Measurements from ENCODE around the gene SRSF2.
"Not testable (repeated sequence)": the region's sequence is repeated elsewhere in the genome, so short reads cannot be mapped to it uniquely, and the experiment has no call there.

Gene SRSF2

DNA sequence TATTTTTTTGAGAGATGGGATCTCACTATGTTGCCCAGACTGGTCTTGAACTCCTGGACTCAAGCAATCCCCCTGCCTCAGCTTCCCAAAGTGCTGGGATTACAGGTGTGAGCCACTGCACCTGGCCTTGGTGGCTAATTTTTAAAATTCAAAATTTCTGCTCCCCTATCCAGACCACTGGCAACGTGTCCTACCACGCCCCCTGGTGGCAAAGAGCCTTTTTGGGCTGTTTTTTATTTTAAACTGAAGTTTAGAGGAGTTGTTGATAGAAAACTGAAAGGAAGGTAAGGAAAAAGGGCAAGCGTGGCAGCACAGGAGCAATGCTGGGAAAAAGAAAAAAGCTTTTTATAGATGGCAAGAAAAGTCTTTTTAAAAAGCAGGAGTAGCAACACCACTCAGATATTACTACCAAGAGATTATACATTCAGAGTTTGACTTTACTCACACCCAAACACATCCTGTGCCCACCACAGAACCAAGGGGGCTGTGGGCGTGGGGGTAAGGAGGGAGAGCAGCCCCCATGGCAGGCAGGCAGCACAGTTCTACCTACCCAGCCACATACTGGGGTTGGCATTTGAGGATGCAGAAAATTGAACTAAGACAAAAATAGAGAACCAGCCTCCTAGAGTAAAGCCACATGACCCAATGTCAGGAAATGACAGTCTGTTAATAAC lies 22.2 kb downstream of the SRSF2 start:
- no peak overlapping the region for H3K4me3 ChIP-seq (ENCODE audit: low read depth, low read length)
- TF ChIP-seq, protein P1, sequence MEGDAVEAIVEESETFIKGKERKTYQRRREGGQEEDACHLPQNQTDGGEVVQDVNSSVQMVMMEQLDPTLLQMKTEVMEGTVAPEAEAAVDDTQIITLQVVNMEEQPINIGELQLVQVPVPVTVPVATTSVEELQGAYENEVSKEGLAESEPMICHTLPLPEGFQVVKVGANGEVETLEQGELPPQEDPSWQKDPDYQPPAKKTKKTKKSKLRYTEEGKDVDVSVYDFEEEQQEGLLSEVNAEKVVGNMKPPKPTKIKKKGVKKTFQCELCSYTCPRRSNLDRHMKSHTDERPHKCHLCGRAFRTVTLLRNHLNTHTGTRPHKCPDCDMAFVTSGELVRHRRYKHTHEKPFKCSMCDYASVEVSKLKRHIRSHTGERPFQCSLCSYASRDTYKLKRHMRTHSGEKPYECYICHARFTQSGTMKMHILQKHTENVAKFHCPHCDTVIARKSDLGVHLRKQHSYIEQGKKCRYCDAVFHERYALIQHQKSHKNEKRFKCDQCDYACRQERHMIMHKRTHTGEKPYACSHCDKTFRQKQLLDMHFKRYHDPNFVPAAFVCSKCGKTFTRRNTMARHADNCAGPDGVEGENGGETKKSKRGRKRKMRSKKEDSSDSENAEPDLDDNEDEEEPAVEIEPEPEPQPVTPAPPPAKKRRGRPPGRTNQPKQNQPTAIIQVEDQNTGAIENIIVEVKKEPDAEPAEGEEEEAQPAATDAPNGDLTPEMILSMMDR (IDR thresholded peaks at IDR 0.05; ENCODE audit: low read depth, low read length) = peak; percentile 66

DNA sequence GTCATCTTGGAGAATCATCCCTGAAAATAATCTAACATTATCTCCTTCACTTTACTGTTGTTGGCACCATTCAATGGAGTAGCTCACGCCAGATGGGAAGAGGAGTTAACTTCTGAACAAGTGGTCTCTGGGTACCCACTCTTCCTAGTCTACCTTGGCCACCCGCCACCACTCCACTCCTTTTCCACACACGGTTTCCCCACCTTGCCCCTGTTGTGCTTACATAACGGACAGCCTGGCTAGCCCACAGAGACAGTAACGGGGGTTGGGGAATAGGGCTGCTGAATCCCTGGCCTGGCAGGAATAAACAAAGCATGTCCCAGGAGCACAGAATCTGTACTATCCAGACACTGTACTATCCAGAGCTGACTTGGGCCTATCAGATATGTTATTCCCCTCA lies 22.8 kb downstream of the SRSF2 start:
- TF ChIP-seq, protein P1 (IDR thresholded peaks at IDR 0.05; ENCODE audit: low read depth, low read length) = no peak
- no peak overlapping the region for H3K4me3 ChIP-seq (ENCODE audit: low read depth, low read length)

DNA sequence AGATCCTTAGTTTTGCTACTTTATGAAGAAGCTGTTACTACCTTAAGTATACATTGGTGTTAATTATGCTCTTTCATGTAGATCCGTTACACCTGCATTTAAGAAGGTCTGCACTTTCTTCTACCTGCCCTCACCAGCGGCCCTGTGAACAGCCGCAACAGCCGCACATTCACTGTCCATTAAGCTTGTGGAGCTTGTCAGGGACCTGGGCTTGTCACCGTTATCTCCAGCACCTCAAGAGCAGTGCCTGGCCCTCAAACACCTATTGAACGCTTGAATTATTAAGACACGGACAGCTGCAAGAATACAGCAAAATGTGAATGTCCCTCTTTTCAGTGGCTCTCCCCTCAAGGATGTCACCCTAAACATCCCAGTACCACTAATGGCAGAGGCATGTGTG lies 23.4 kb downstream of the SRSF2 start:
- TF ChIP-seq, protein P1 (IDR thresholded peaks at IDR 0.05; ENCODE audit: low read depth, low read length) = no peak
- H3K4me3 ChIP-seq (ENCODE audit: low read depth, low read length) = no peak overlapping the region

DNA sequence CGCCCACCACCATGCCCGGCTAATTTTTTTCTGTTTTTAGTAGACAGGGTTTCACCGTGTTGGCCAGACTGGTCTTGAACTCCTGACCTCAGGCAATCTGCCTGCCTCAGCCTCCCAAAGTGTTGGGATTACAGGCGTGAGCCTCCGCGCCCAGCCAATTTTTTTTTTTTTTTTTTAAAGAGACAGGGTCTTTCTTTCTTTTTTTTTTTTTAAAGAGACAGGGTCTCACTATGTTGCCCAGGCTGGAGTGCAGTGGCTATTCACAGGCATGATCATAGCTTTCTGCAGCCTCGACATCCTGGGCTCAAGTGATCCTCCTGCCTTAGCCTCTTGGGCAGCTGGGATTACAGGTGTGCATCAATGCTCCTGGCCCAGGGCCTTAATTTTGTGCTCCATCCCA lies 24.8 kb downstream of the SRSF2 start:
- H3K4me3 ChIP-seq (ENCODE audit: low read depth, low read length) = not testable (repeated sequence)

DNA sequence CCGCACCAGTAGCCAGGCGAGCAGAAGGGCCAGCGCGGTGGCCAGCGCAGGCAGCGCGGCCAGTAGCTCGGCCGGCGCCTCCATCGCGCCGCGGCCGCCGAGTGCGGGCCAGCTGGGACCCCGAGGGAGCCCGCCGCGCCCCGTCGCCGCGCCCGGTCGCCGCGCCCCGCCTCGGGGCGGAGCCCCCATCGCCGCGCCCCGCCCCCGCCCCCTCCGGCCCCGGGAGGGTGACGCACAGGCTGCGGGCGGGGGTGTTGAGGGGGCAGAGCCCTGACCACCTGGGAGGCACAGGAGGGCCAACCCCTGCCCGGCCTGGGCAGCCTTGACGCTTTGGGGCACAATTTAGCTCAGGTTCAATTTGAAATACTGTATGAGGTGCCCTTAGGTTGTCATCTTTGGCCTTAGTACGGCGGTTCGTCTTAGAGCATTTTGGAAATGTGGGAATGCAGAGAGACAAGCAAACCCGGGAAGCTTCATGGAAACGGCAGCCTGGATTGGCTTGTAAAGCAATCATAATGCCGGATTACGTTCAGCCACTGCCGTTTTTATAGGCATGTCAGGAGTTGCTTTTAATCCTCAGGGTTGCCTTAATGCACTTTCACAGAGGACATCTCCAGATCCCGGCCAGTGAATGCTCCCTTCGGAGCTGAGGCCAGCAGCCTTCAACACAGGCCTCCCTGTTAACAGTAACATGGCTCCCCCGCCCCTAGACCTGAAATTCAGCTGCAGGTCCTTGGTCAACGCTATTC lies 26.1 kb downstream of the SRSF2 start, which contains the start of gene MXRA7:
MXRA7 (minus strand) TSS at position 103 of the 749 bp plus-strand sequence; CDS start at position 84, 19 bp downstream.
- TF ChIP-seq, protein P1 (IDR thresholded peaks at IDR 0.05; ENCODE audit: low read depth, low read length) = no peak
- peak within 1 kb of the TSS; percentile 71 for H3K4me3 ChIP-seq (ENCODE audit: low read depth, low read length)

DNA sequence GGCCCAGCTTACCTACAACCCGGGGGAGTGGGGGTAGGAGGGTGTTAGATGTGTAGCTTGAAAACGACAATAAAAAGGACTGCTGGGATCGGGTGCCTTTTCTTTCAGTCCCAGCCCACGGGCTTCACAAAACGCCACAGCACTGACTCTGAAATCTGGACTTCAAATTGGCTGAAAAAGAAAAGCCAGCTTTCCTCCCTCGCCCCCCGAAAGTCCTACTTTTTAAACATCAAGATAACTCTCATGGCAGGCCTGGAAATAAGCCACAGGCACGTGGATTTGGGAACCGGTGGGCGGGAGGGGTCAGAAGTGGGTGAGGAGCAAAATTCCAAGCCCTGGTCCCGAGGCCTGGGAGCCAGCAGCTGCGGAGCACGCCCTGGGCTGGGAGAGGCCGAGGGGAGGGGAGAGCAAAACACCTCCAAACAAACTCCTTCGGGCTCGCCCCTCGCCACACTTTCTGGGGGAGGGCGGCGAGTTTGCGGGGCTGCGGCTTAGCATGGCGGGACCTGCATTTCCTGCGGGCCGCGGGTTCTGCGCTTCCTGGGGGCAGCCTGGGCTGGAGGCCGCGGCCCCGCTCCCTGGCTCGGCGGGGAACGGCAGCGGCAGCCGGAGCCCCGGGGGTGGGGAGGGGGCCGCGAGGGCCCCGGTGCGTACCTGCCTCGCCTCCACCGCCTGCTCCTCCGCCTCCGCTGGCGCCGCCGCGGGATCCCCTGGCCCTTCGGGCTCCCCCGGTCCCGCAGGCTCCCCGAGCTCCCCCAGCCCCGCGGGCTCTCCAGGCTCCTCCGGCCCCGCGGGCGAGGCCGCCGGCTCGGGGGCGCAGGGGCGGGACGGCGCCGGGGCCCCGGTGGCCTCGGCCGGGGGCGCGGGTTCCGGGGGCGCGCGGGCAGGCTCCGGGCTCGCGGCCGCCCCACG lies 26.9 kb downstream of the SRSF2 start:
- H3K4me3 ChIP-seq (ENCODE audit: low read depth, low read length) = peak overlapping the region; percentile 71

DNA sequence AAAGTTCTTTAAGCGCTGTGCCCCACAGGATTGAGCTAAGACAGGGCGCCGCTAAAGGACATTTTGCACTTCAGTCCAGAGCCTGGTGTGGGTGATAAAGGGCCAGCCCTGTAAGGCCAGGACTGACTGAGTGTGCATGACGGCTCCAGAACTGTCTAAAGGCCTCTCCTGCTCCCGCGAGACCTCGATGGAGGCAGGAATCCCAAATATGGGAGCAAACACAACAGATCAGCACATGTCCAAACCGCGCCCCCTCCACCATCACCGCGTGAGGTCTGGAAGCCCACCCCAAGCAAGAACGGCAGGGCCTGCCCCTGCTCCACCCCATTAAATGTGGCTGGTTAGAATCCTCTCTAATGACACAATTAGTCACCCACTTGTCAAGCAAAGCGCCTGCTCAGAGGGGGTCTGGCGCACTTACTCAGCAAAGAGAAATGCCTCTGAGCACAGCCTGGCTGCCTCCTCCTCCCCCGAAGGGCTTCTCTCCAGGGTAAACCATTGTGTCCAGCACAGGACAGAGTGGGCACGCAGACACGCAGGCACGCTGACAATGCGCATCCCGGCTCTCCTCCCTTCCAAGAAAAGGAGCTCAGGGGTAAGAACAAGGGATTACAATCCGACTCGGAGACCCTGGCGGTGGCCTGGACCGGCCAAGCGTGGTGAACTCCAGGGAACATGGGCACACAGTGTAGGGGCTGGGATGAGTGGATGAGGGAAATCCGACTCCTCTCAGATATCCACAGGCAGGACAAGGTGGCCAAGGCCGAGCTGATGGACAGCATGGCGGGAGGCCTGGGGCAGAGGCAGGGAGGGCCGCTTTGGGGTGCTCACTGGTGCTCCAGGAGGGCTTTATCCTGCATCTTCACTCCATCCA lies 27.8 kb downstream of the SRSF2 start:
- H3K4me3 ChIP-seq (ENCODE audit: low read depth, low read length) = peak overlapping the region; percentile 71
- TF ChIP-seq, protein P1 (IDR thresholded peaks at IDR 0.05; ENCODE audit: low read depth, low read length) = no peak
